Measurements from ENCODE around the gene SLC1A3. TPM values are rescaled to one million over a fixed set of nuclear protein-coding genes. Genes with fewer than 3 reads are reported as not detected.

SLC1A3 gene
- total RNA-seq, 1 donor from 2014 or later, result 43.5 TPM

DNA sequence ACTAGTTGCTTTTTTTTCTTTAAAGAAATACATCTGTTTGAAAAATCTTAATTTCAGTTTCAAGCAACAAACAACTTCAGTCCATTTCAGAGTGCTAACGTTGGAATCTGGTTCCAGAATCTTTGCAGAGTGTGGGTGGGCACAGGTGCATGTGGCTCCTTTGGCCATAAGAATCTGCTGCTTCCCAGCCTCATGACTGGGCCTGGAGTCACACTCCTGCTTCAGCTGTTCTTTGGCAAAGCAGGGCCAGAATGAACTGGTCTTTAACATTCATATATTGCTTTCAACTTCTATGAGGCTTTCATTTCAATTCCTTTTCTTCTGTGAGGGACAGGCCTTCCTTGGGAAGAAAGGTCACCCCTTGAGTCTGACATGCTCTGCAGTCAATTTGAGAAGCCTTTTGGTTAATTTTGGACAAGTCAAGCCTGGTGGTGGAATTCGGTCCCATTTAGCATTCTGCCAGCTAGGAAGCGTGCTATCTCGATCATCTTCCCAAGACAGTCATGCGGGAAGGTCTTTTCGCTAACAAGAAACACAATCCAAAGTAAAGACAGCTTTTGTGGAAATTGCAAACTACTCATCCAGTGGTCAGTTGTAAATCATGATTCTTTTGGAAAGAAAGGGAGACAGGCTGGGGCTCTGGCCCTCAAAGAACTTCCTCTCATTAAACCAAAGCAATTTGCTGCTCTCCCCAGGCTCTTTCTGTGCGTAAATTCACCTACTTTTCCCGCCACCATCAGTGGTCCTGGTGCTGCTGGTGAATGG is 55.2 kb downstream of the SLC1A3 start:
- H3K27me3 ChIP-seq, result no peaks in the 10 kb centered on the region
- no peak overlapping the region for H3K4me3 ChIP-seq
- TF ChIP-seq, protein P1, sequence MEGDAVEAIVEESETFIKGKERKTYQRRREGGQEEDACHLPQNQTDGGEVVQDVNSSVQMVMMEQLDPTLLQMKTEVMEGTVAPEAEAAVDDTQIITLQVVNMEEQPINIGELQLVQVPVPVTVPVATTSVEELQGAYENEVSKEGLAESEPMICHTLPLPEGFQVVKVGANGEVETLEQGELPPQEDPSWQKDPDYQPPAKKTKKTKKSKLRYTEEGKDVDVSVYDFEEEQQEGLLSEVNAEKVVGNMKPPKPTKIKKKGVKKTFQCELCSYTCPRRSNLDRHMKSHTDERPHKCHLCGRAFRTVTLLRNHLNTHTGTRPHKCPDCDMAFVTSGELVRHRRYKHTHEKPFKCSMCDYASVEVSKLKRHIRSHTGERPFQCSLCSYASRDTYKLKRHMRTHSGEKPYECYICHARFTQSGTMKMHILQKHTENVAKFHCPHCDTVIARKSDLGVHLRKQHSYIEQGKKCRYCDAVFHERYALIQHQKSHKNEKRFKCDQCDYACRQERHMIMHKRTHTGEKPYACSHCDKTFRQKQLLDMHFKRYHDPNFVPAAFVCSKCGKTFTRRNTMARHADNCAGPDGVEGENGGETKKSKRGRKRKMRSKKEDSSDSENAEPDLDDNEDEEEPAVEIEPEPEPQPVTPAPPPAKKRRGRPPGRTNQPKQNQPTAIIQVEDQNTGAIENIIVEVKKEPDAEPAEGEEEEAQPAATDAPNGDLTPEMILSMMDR (IDR thresholded peaks at IDR 0.05), result no peak
- DNase-seq, result no peak
- H3K27ac ChIP-seq, result no peak overlapping the region
- no peaks in the 10 kb centered on the region for H3K36me3 ChIP-seq
- ATAC-seq, result no peak
- no peaks in the 10 kb centered on the region for H3K9me3 ChIP-seq
- peaks cover 17% of the 10 kb centered on the region for H3K4me1 ChIP-seq
- intact Hi-C loops (cut with DNase I), result no loop called here

DNA sequence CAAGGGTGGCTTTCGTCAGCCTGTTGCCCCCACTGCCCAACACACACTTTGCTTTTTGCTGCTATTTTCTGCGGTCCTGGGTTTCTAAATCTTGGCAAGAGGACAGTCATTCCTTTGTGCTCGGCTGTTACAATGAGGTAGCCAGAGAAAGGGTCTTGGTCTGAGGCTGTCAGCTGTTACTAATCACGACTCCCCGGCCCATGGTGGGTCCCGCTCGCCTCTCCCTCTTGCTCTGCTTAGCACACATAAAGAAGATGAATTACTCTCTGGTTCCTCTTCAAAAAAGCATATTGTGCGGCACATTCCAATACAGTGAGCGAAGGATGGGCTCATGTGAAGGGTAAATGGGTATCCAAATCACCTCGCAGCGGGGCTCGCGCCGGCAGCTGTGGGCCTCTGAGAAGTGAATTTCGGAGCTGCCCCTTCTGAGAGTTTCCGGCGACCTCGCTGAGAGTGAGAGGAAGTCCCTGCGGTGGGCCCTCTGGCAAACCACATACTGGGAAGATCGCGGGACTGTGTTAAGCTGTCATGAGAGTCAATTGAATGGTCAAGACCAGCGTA is 56.0 kb downstream of the SLC1A3 start:
- no peaks in the 10 kb centered on the region for H3K27me3 ChIP-seq
- H3K4me3 ChIP-seq, result no peak overlapping the region
- H3K27ac ChIP-seq, result no peak overlapping the region
- ATAC-seq, result no peak
- TF ChIP-seq, protein P1 (IDR thresholded peaks at IDR 0.05), result no peak
- peaks cover 11% of the 10 kb centered on the region for H3K4me1 ChIP-seq
- H3K9me3 ChIP-seq, result no peaks in the 10 kb centered on the region
- intact Hi-C loops (cut with DNase I), result no loop called here
- DNase-seq, result no peak
- H3K36me3 ChIP-seq, result no peaks in the 10 kb centered on the region

DNA sequence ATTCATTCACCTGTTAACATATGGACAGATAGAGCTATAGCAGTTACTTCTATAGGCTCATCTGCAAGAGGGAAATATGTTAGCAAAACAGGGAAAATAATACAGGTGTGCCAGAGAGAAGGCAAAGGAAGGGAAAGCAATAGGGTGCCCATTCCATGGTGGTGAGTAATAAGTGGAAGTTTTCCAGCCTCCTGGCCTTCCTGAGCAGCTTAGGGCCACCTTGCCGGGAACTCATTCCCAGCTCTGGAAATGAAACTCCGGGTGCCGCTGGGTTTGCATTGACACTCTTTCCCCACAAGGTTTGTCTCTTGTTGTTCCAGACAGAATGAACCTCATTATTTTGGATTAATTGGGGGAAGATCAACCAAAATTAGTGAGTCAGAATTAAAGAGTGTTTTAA is 58.4 kb downstream of the SLC1A3 start:
- intact Hi-C loops (cut with DNase I), result no loop called here
- Histone ChIP-seq H3K27ac (no peak overlapping the region), H3K36me3 (no peaks in the 10 kb centered on the region), H3K9me3 (no peaks in the 10 kb centered on the region), H3K4me3 (no peak overlapping the region), H3K4me1 (no peaks in the 10 kb centered on the region), H3K27me3 (no peaks in the 10 kb centered on the region)
- TF ChIP-seq, protein P1 (IDR thresholded peaks at IDR 0.05), result no peak
- DNase-seq (no peak), ATAC-seq (no peak)

DNA sequence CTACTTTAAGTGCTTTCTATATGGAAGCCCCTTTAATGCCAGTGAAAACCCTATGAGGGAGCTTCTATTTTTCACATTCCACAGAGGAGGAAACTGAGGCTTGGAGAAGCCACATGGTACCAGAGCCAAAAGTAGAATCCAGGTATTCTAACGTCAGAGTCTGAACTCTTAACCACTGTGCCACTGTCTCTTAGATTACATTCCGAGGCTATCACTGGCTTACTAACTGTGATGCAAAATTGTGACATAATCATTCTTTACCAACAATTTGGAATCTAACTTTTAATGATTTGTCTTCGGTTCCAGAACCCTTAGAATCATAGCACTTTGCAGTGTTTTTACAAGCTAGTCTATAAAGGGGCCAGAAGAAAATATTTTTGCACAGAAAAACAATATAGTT is 59.2 kb downstream of the SLC1A3 start:
- H3K27ac ChIP-seq, result no peak overlapping the region
- H3K4me3 ChIP-seq, result no peak overlapping the region
- DNase-seq (no peak), ATAC-seq (no peak)
- no peaks in the 10 kb centered on the region for H3K27me3 ChIP-seq
- no peaks in the 10 kb centered on the region for H3K4me1 ChIP-seq
- H3K36me3 ChIP-seq, result no peaks in the 10 kb centered on the region
- TF ChIP-seq, protein P1 (IDR thresholded peaks at IDR 0.05), result no peak
- intact Hi-C loops (cut with DNase I), result no loop called here
- H3K9me3 ChIP-seq, result no peaks in the 10 kb centered on the region

DNA sequence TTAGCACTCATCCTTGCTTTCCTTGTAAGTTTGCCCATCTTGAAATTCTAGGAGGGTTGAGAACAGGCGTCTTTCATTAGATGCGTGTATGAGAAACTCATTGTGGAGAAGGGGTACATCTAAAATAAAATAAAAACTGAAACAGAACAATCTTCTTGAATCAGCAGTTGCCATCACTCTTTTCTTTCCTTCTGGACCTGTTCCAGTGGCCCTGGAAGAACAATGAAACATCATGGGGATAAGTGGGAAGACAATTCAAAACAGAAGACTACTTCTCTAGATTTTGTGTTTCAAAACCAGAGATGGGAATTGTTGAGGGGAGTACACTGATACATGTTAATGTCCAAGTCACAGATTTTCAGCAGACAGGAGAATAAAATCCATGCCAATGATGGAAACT is 59.9 kb downstream of the SLC1A3 start:
- Histone ChIP-seq H3K27ac (no peak overlapping the region), H3K4me3 (no peak overlapping the region), H3K4me1 (no peaks in the 10 kb centered on the region), H3K36me3 (no peaks in the 10 kb centered on the region), H3K9me3 (no peaks in the 10 kb centered on the region), H3K27me3 (no peaks in the 10 kb centered on the region)
- DNase-seq, result no peak
- TF ChIP-seq, protein P1 (IDR thresholded peaks at IDR 0.05), result no peak
- intact Hi-C loops (cut with DNase I), result no loop called here
- no peak for ATAC-seq

All from upper lobe of right lung (tissue), 1 donor.